T-cell (primary cell): ENCODE data around the gene BMP6. TPM values are rescaled to one million over a fixed set of nuclear protein-coding genes. Genes with fewer than 3 reads are reported as not detected.

ENCODE experiments used
- ATAC-seq, 4 experiments: fragments of 200-7000 bp in 3 of 4; fragments of 150-1000 bp in 1 of 4; cut with Tn5 transposase; replicated peaks in 1 of 4; 1 replicate in 3 of 4; 2 replicates in 1 of 4; pipeline ENCODE4 v1.10.0; 2021; ENCODE audit warnings: moderate library complexity in 3 of 4, mild to moderate bottlenecking in 2 of 4, moderate number of reproducible peaks in 1 of 4
- CTCF ChIA-PET, 2 donors: fragments of 300-600 bp; sonication (Branson Sonifier 250); formaldehyde crosslinking; loops; one replicate each; lab custom pipeline; 2022; ENCODE audit warnings: antibody characterized with exemption in 2 of 2; lab: Charles Lee
- POLR2A ChIA-PET, 2 donors: fragments of 300-600 bp; sonication (Branson Sonifier 250); formaldehyde crosslinking; loops; one replicate each; lab custom pipeline; 2022; ENCODE audit warnings: antibody characterized with exemption in 2 of 2; lab: Charles Lee
- DNase-seq, 35 experiments: peaks; one replicate each; pipeline versions ENCODE4 v3.0.0 to v3.0.0-alpha.2; 2013 to 2023
- H3K27ac ChIP-seq: one replicate; pipeline ENCODE4 v1.5.1; 2013; ENCODE audit warnings: low read length
- H3K27me3 ChIP-seq, 2 experiments: replicated peaks in 1 of 2; 1 replicate in 1 of 2; 2 replicates in 1 of 2; pipeline versions ENCODE4 v1.6.1 to v1.7.0; 2013; ENCODE audit warnings: low read length in 1 of 2, mixed read lengths in 1 of 2; ENCODE audit not compliant: control insufficient read depth in 2 of 2, insufficient read depth in 2 of 2; ENCODE audit errors: extremely low read depth in 1 of 2
- H3K36me3 ChIP-seq, 2 donors: 1 replicate in 1 of 2; 2 replicates in 1 of 2; pipeline versions ENCODE4 v1.6.1 to v1.7.0; 2013; ENCODE audit warnings: low read length in 1 of 2; ENCODE audit not compliant: control insufficient read depth in 2 of 2, insufficient read depth in 1 of 2; ENCODE audit errors: extremely low read depth in 1 of 2
- H3K4me1 ChIP-seq, 2 experiments: 1 replicate in 1 of 2; 2 replicates in 1 of 2; pipeline versions ENCODE4 v1.6.1 to v1.7.0; 2013; ENCODE audit warnings: low read length in 2 of 2, mixed read lengths in 1 of 2; ENCODE audit not compliant: insufficient read depth in 2 of 2, control insufficient read depth in 1 of 2; ENCODE audit errors: extremely low read depth in 1 of 2
- H3K4me3 ChIP-seq, 2 donors: 1 replicate in 1 of 2; 2 replicates in 1 of 2; pipeline versions ENCODE4 v1.5.1 to v1.7.0; 2013; ENCODE audit warnings: mild to moderate bottlenecking in 2 of 2, low read length in 1 of 2, moderate library complexity in 1 of 2; ENCODE audit not compliant: control insufficient read depth in 1 of 2; ENCODE audit errors: extremely low read depth in 1 of 2
- H3K9me3 ChIP-seq: 2 replicates; pipeline ENCODE4 v1.7.0; 2013
- H3K27ac Mint-ChIP-seq, 2 donors: one replicate each; pipeline ENCODE4 v1.8.0; 2020 to 2021; ENCODE audit warnings: mild to moderate bottlenecking in 2 of 2, mixed read lengths in 2 of 2
- H3K27me3 Mint-ChIP-seq, 2 donors: one replicate each; pipeline ENCODE4 v1.8.0; 2021 to 2022; ENCODE audit warnings: mixed read lengths in 2 of 2
- H3K36me3 Mint-ChIP-seq: one replicate; pipeline ENCODE4 v1.8.0; 2021; ENCODE audit warnings: mixed read lengths
- H3K4me1 Mint-ChIP-seq, 3 donors: one replicate each; pipeline ENCODE4 v1.8.0; 2020 to 2022; ENCODE audit warnings: mixed read lengths in 3 of 3, mild to moderate bottlenecking in 1 of 3
- H3K4me3 Mint-ChIP-seq, 3 donors: one replicate each; pipeline ENCODE4 v1.8.0; 2020 to 2022; ENCODE audit warnings: mild to moderate bottlenecking in 3 of 3, mixed read lengths in 3 of 3, moderate library complexity in 3 of 3
- H3K9me3 Mint-ChIP-seq, 3 donors: one replicate each; pipeline ENCODE4 v1.8.0; 2020 to 2022; ENCODE audit warnings: mixed read lengths in 3 of 3
- WGBS: methylation state at CpG from one replicate; pipeline ENCODE4 v1.1.5; 2013; ENCODE audit warnings: missing lambda C conversion rate; ENCODE audit not compliant: insufficient coverage; 5-methylcytosine and 5-hydroxymethylcytosine counted together
- total RNA-seq, 35 experiments: library from RNA in 6 of 35; stranded (reverse) in 6 of 35; fragments of 120-200 nt in 1 of 35; gene quantifications; one replicate each; pipeline versions ENCODE4 v1.2.1 to v1.2.4 and lab custom pipeline; 2013 to 2026

Gene BMP6
- total RNA-seq, 5 donors from 2014 or later (not counting 1 experiment from before 2014, with no cell fraction given) = 0.09 to 0.23 (median 0.13) TPM; not detected in 1

- Histone ChIP-seq H3K4me3 (no peak overlapping the region), H3K36me3 (no peaks in the 10 kb centered on the region), H3K27ac (no peak overlapping the region), H3K9me3 (no peaks in the 10 kb centered on the region), H3K4me1 (no peaks in the 10 kb centered on the region), H3K27me3 (peaks cover 0 to 10% of the 10 kb centered on the region in 2 experiments)
- ChIA-PET POLR2A (no interaction called here), CTCF (no interaction called here)
- 89% methylated on average over 8 of the region's 13 CpGs for WGBS
- no peaks in the 10 kb centered on the region for H3K4me1 Mint-ChIP-seq
- no peak for DNase-seq
- no peaks in the 10 kb centered on the region for H3K36me3 Mint-ChIP-seq
- no peak overlapping the region for H3K4me3 Mint-ChIP-seq
- H3K27ac Mint-ChIP-seq = no peak overlapping the region
- no peaks in the 10 kb centered on the region for H3K9me3 Mint-ChIP-seq
- no peak for ATAC-seq
- peaks cover 2 to 23% of the 10 kb centered on the region in 2 donors for H3K27me3 Mint-ChIP-seq
Measured at GRCh38 chr6:7818257-7819214, 92.6 kb downstream of the BMP6 start.

GRCh38 chr6:7819431-7820015 is 93.6 kb downstream of the BMP6 start:
- ChIA-PET CTCF (no interaction called here), POLR2A (no interaction called here)
- Mint-ChIP-seq H3K4me3 (no peak overlapping the region), H3K9me3 (no peaks in the 10 kb centered on the region), H3K36me3 (no peaks in the 10 kb centered on the region), H3K27ac (no peak overlapping the region), H3K27me3 (peaks cover 6 to 28% of the 10 kb centered on the region in 2 donors), H3K4me1 (no peaks in the 10 kb centered on the region)
- ATAC-seq = no peak
- H3K4me3 ChIP-seq = no peak overlapping the region
- H3K36me3 ChIP-seq = no peaks in the 10 kb centered on the region
- peaks cover 0 to 12% of the 10 kb centered on the region in 2 experiments for H3K27me3 ChIP-seq
- WGBS = 83% methylated on average over 1 of the region's 3 CpGs
- DNase-seq = no peak
- H3K27ac ChIP-seq = no peak overlapping the region
- no peaks in the 10 kb centered on the region for H3K4me1 ChIP-seq
- no peaks in the 10 kb centered on the region for H3K9me3 ChIP-seq

GRCh38 chr6:7820288-7820835 is 94.5 kb downstream of the BMP6 start:
- H3K9me3 ChIP-seq = no peaks in the 10 kb centered on the region
- Mint-ChIP-seq H3K4me1 (no peaks in the 10 kb centered on the region), H3K4me3 (no peak overlapping the region), H3K9me3 (no peaks in the 10 kb centered on the region), H3K27me3 (peaks cover 7 to 28% of the 10 kb centered on the region in 2 donors), H3K27ac (no peak overlapping the region), H3K36me3 (no peaks in the 10 kb centered on the region)
- no peaks in the 10 kb centered on the region for H3K36me3 ChIP-seq
- H3K4me1 ChIP-seq = no peaks in the 10 kb centered on the region
- ChIA-PET CTCF (no interaction called here), POLR2A (no interaction called here)
- no peak for DNase-seq
- H3K27me3 ChIP-seq = peaks cover 0 to 12% of the 10 kb centered on the region in 2 experiments
- no peak overlapping the region for H3K4me3 ChIP-seq
- 55% methylated on average over 2 of the region's 9 CpGs for WGBS
- H3K27ac ChIP-seq = no peak overlapping the region
- no peak for ATAC-seq

- Mint-ChIP-seq H3K4me3 (no peak overlapping the region), H3K27ac (no peak overlapping the region), H3K36me3 (no peaks in the 10 kb centered on the region), H3K9me3 (no peaks in the 10 kb centered on the region), H3K4me1 (no peaks in the 10 kb centered on the region), H3K27me3 (peaks cover 7 to 29% of the 10 kb centered on the region in 2 donors)
- H3K9me3 ChIP-seq = no peaks in the 10 kb centered on the region
- POLR2A ChIA-PET = no interaction called here
- H3K27me3 ChIP-seq = peaks cover 0 to 12% of the 10 kb centered on the region in 2 experiments
- DNase-seq (no peak), ATAC-seq (no peak)
- CTCF ChIA-PET = no interaction called here
- H3K4me1 ChIP-seq = no peaks in the 10 kb centered on the region
- no peak overlapping the region for H3K27ac ChIP-seq
- WGBS = 100% methylated on average over 1 of the region's 5 CpGs
- no peak overlapping the region for H3K4me3 ChIP-seq
- no peaks in the 10 kb centered on the region for H3K36me3 ChIP-seq
Measured at GRCh38 chr6:7821426-7821825, 95.5 kb downstream of the BMP6 start.

GRCh38 chr6:7823552-7823951 is 97.7 kb downstream of the BMP6 start:
- WGBS = 77% methylated on average over 3 of the region's 3 CpGs
- H3K9me3 Mint-ChIP-seq = no peaks in the 10 kb centered on the region
- POLR2A ChIA-PET = no interaction called here
- no peak for ATAC-seq
- H3K36me3 Mint-ChIP-seq = no peaks in the 10 kb centered on the region
- H3K9me3 ChIP-seq = no peaks in the 10 kb centered on the region
- CTCF ChIA-PET = no interaction called here
- H3K27me3 Mint-ChIP-seq = peaks cover 9 to 28% of the 10 kb centered on the region in 2 donors
- H3K4me3 Mint-ChIP-seq = no peak overlapping the region
- no peaks in the 10 kb centered on the region for H3K4me1 ChIP-seq
- DNase-seq = no peak
- H3K36me3 ChIP-seq = no peaks in the 10 kb centered on the region
- peaks cover 0 to 15% of the 10 kb centered on the region in 2 experiments for H3K27me3 ChIP-seq
- H3K27ac ChIP-seq = no peak overlapping the region
- H3K27ac Mint-ChIP-seq = no peak overlapping the region
- H3K4me3 ChIP-seq = no peak overlapping the region
- H3K4me1 Mint-ChIP-seq = no peaks in the 10 kb centered on the region

- Histone ChIP-seq H3K4me3 (no peak overlapping the region), H3K27ac (no peak overlapping the region), H3K36me3 (no peaks in the 10 kb centered on the region), H3K9me3 (no peaks in the 10 kb centered on the region), H3K4me1 (no peaks in the 10 kb centered on the region), H3K27me3 (peaks cover 0 to 9% of the 10 kb centered on the region in 2 experiments)
- WGBS = 100% methylated on average over 1 of the region's 5 CpGs
- CTCF ChIA-PET = no interaction called here
- Mint-ChIP-seq H3K27me3 (peaks cover 15 to 36% of the 10 kb centered on the region in 2 donors), H3K9me3 (peaks cover 0 to 6% (median 5%) of the 10 kb centered on the region in 3 donors), H3K27ac (no peak overlapping the region), H3K4me3 (no peak overlapping the region), H3K36me3 (no peaks in the 10 kb centered on the region), H3K4me1 (no peaks in the 10 kb centered on the region)
- no peak for DNase-seq
- POLR2A ChIA-PET = no interaction called here
- ATAC-seq = no peak
Measured at GRCh38 chr6:7825986-7826385, 100.1 kb downstream of the BMP6 start.
